ENCODE measurements around the gene BCAP29. TPM values are rescaled to one million over a fixed set of nuclear protein-coding genes. Genes with fewer than 3 reads are reported as not detected.
A peak's percentile ranks its signal among the peaks of the same experiment; 100 is the strongest.

Gene BCAP29
- polyA plus RNA-seq, 4 donors, result 45.9 to 87.7 (median 63.3) TPM

- DNase-seq (ENCODE audit: low read depth in 4 of 4, low spot score in 3 of 4), result no peak
Measured at GRCh38 chr7:107581387-107582013, 1.5 kb downstream of the BCAP29 start.

DNA sequence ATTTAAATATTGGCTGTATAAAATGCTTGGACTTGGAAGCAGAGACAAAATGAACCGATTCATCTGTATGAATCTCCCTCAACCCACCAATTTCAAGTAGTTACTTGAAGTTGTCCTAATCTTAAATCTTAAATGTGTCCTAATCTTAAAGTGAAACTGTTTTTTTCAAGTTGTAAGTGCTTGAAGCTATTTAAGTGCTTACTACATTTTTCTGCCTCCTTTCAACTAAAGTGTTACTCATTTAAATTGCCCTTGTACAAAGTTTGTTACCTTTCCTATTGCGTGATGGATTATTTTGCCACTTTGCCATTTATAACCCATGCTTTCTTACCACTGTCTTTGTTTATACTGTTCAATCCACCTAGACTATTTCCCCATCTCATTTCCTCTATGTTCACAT lies 2.8 kb downstream of the BCAP29 start:
- DNase-seq (ENCODE audit: low read depth in 4 of 4, low spot score in 3 of 4), result no peak

DNA sequence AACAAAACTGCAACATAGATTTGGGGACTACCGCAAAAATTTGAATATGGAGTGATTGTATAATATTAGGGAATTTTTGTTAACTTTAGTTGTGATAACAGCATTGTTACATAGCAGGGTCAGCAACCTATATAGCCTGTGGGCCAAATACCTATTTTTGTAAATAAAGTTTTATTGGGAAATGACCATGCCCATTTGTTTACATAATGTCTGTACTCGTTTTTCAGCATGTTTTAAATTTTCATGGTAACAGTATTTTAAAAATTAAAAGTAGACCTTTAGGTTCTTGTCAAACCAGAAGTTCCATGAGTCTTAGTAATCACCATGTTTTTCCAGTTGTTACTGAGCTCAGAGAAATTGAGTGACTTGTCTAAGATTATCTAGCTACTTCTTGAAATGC lies 4.7 kb downstream of the BCAP29 start:
- DNase-seq (ENCODE audit: low read depth in 4 of 4, low spot score in 3 of 4), result no peak

DNA sequence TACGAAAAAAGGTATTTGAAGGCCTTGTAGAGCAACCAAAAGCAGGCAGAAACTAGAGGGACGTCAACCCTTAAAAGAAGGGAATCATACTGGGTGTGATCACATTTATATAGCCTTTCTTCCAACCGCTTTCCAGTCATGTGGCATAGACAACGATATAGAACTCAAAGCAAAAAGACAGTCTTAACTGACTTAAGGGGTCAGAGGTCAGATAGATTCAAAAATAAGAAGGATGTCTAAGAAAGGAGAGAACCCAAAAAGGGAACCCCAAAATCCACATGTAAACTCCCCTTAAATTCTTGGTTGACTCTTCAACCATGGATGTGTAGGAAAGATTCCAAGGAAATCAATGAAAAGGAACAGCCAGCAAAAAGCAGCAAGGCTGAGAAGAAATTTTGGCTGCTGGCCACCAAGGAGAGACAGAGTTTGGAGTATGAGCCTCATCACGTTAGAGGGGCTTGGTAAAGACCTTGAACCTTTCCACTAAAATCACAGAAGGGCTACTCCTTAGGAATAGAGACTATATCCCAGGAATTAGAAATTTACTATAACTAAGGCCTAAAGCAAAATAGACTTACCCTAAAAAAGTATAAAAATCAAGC lies 8.6 kb downstream of the BCAP29 start:
- no peak for DNase-seq (ENCODE audit: low read depth in 4 of 4, low spot score in 3 of 4)

DNA sequence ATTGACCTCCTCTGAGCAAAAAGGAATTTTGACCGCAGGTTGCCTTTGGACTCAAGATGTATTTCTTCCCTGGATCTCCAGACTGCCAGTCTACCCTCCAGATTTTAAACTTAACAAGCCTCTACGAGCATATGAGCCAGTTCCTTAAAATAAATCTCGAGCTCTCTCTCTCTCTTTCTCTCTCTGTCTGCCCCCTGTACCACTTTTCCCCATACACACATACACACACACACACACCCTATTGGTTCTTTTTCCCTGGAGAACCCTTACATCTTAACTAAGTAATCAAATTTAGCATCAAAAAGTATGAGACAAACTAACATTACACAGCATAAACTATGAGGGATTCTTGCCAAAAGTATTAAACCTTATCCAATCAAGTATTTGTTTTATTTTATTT lies 11.4 kb downstream of the BCAP29 start:
- no peak for DNase-seq (ENCODE audit: low read depth in 4 of 4, low spot score in 3 of 4)

DNA sequence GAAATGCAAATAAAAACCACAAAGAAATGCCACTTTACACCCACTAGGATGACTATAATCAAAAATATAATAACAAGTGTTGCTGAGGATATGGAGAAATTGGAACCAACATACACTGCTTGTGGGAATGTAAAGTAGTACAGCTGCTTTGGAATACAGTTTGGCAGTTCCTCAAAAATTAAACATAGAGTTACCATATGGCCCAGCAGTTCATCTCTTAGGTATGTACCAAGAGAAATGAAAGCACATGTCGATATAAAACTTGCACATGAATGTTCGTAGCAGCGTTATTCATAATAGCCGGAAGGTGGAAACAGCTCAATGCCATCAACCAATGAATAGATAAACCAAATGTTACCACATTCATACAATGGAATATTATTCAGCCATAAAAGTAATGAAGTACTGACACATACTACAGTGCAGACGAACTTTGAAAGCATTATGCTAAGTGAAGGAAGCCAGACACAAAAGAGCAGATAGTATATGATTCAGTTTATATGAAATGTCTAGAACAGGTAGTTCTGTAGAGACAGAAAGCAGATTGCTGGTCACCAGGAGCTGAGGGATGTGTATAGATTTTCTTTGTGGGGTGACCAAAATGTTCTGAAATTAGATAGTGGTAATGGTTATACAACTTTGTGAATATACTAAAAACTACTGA lies 12.4 kb downstream of the BCAP29 start:
- DNase-seq (ENCODE audit: low read depth in 4 of 4, low spot score in 3 of 4), result no peak

DNA sequence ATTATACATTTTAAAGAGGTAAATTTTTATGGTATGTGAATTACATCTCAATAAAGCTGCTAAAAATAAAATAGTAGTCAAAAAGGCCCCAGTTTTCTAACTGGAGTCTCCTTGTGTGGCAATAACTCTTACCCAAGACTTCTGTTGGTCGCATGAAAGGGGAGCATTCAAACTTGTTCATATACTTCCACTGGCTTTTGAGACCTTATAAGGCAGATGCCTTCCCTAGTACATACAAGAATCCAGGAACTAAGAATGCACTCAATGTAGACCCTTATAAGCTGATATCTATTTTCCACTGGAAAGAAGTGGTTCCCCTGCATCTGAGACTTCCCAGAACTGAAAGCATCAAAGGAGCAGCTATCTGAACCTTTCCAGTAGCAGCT lies 13.0 kb downstream of the BCAP29 start:
- DNase-seq (ENCODE audit: low read depth in 4 of 4, low spot score in 3 of 4), result no peak

DNA sequence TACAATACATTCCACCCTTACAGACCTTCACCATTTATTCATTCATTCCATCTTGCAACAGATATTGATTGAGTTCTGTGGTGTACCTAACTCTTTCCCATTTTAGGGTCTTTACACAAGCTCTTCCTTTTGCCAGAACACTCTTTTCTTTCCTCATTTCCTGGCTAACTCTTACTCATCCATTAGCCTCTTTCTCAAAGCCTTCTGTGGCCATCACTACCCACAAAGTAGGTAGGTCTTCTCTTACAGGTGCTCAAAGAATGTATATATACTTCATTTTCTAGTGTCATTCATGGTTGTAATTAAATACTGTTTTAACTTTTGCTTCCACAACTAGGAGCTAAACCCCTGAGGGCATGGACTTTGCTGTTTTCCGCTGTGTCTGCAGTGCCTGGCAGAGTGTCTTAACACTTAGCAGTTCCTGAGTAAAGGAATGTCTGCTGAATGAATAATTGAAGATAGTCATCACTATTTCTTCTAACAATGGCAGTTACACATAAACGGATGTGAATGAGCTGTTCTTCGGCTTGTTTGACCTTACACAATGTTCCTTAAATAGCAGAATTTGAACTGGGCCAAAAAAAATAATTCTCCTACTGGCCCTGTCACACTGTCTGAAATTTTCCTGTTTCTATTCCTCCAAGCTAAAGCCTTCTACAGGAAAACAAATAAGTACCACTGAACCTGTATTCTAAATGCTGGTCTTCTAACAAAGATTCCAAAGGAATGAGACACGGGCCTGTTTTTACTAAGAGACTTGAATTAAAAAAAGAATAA lies 15.1 kb downstream of the BCAP29 start:
- DNase-seq (ENCODE audit: low read depth in 4 of 4, low spot score in 3 of 4), result peak in 1 of 4 donors; percentile 22

- peak in 1 of 4 donors; percentile 12 for DNase-seq (ENCODE audit: low read depth in 4 of 4, low spot score in 3 of 4)
Measured at GRCh38 chr7:107596881-107597581, 17.0 kb downstream of the BCAP29 start.

GRCh38 chr7:107597582-107597916 lies 17.5 kb downstream of the BCAP29 start:
- no peak for DNase-seq (ENCODE audit: low read depth in 4 of 4, low spot score in 3 of 4)

GRCh38 chr7:107597953-107598352 lies 17.9 kb downstream of the BCAP29 start:
- no peak for DNase-seq (ENCODE audit: low read depth in 4 of 4, low spot score in 3 of 4)

GRCh38 chr7:107599262-107599661 lies 19.2 kb downstream of the BCAP29 start:
- no peak for DNase-seq (ENCODE audit: low read depth in 4 of 4, low spot score in 3 of 4)

GRCh38 chr7:107600816-107601215 lies 20.8 kb downstream of the BCAP29 start:
- DNase-seq (ENCODE audit: low read depth in 4 of 4, low spot score in 3 of 4), result no peak

DNA sequence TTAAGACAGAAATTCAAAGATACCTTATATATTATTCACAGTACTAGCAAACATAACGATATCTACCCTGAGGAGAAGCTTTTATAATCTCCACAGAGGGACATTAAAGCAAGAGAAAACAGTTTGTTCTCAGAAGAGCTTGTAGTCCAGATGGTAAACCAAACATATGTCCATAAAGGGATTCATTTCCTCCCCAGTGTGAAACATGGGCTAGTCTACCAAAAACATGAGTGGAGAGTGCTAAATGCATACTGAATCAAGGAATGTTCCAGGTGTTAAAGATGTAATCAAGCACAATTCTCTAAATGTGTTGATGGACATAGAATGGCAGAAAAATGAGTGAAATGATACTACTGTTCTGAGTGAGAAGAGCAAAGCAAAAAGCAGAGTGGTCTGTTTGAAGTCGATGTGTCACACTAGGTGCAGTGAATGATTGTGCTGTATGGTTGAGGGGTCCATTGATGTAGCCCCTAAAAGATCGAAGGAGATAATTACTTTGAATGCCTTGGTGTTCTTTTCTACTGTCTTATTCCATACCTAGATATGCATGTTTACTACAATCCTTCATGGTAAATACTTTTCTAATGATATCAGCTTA lies 25.3 kb downstream of the BCAP29 start:
- no peak for DNase-seq (ENCODE audit: low read depth in 4 of 4, low spot score in 3 of 4)

GRCh38 chr7:107606303-107606702 lies 26.3 kb downstream of the BCAP29 start:
- DNase-seq (ENCODE audit: low read depth in 4 of 4, low spot score in 3 of 4), result no peak

DNA sequence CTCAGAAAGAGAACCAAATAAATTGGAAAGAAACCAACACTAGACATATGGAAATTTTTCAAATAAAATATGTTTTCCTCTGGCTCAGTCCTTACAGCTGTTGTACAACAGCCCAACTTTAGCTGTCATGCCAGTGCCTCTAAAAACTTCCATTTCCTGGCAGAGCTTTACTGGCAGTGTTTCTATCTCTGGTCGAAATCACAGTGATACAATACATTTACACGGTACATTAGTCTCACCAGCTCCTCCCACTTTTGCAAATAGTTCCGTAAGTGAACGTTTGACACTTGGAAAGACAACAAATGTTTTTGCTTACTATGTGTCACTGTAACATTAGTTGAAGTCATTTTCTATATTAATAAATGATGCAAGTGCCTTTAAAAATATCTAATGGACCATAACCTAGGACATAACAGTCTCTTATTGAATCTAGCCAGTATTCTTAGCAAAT lies 29.8 kb downstream of the BCAP29 start:
- DNase-seq (ENCODE audit: low read depth in 4 of 4, low spot score in 3 of 4), result peak in 1 of 4 donors; percentile 14

DNA sequence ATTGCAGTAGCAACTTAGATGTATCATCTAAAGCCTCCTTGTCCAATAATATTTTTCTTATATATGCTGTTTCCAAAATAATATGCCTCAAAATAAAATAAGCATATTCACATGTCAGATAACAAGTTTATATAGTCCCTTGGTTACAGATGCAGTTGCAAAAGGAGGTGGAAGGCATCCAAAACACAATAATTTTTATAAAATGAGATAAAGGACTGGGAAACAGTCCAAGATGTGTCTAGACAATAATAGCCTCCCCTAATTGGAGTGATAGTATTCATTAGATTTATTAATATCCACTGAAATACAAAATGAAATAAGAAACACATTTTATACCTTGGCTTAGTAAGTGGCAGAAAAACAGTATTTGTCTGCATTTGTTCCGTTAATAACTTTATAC lies 30.3 kb downstream of the BCAP29 start:
- peak in 1 of 4 donors; percentile 10 for DNase-seq (ENCODE audit: low read depth in 4 of 4, low spot score in 3 of 4)

GRCh38 chr7:107613439-107613838 lies 33.4 kb downstream of the BCAP29 start:
- no peak for DNase-seq (ENCODE audit: low read depth in 4 of 4, low spot score in 3 of 4)

DNA sequence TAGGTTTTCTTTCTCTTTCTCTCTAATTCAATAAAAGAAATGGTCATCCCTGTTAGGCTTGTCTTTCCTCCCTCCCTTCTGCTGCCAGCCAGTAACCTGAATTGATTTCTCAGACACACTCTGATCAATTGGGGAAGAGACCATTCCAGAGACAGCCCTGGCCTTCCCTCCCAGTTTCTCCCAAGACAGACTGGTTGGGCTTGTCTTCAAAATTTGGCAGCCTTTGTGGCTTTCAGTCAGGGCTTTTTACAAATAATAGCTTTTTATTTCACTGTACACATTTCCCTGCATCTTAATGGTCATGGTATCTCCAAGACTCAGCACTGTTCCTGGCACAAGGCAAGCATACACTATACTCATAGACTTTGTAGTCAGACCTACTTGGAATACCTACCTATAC lies 33.9 kb downstream of the BCAP29 start:
- DNase-seq (ENCODE audit: low read depth in 4 of 4, low spot score in 3 of 4), result no peak

DNA sequence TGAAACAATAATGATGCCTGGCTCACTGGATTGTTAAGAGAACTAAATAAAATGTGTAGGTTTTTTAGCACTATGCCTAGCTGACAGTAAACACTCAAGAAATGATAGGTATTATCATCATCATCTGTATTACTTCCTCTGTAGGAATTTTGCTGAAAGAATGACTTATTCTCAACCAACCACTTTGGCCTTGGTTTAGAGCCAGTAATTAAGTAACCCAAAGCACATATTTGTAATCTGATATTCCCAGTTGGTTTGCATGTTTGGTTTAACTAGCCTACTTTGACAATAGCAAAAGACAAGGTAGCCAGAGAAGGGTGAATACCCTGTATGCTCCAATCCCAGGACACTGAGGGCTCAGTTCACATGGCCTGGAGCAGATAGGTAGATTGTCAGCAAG lies 34.4 kb downstream of the BCAP29 start:
- no peak for DNase-seq (ENCODE audit: low read depth in 4 of 4, low spot score in 3 of 4)
